Heart left ventricle (tissue), 13 donors: Measurements from ENCODE around the gene TMEM250.

Experiments used
- CTCF ChIP-seq, 12 donors: fragments of 200-600 bp; sonication (generic) in 4 of 12; IDR thresholded peaks; one replicate each; pipeline versions ENCODE4 v1.5.0 to v1.8.0; 2018 to 2022; ENCODE audit warnings: antibody characterized with exemption in 12 of 12, mild to moderate bottlenecking in 5 of 12
- POLR2A ChIP-seq, 2 donors: fragments of 450-650 bp; IDR thresholded peaks; one replicate each; pipeline ENCODE4 v1.6.1; 2017; ENCODE audit warnings: antibody characterized with exemption in 2 of 2, mild to moderate bottlenecking in 2 of 2, moderate library complexity in 2 of 2
- donor health status: ischemic (EF 13 %, LVEDD 7.1; RV severe dilation, severe dysfunction).
- donor health status: DM: no; HTN: yes; CAD: no.
- donor health status: DM: no; HTN: no; CAD: no.
- donor health status: ischemic (EF 25% LVEDD 6.9; RV normal size, moderate dysfunction).
- donor health status: ischemic (EF 25% LVEDD 5.7; RV mildly dilated, moderate dysfunction).
- donor health status: ischemic (EF 35%, LVEDD 5.7; RV mildly dilated, moderate dysfunction).
- donor health status: nonischemic (EF 11% LVEDD 7.7; RV severe dilation, severe dysfunction).
- donor health status: DM: yes; HTN: yes; CAD: no.
- donor health status: PGD.
- donor health status: ischemic (EF 29% LVEDD 5.4; RV normal size, mild dysfunction).
- donor health status: nonischemic (EF 23%, LVEDD 6.1; RV moderate dilation, normal function).

- no peak for TF ChIP-seq POLR2A (IDR thresholded peaks at IDR 0.05)
- no peak for TF ChIP-seq CTCF (IDR thresholded peaks at IDR 0.05)
Measured at GRCh38 chr9:136145580-136145979, 26.9 kb upstream of the TMEM250 start.
